Left ventricle myocardium inferior (tissue), 1 donor: ENCODE results near the gene G6PC1. TPM values are rescaled to one million over a fixed set of nuclear protein-coding genes. Genes with fewer than 3 reads are reported as not detected.
A peak's percentile ranks its signal among the peaks of the same experiment; 100 is the strongest.

Source experiments
- DNase-seq: peaks from one replicate; pipeline ENCODE4 v3.0.0-alpha.2; 2020
- H3K27ac ChIP-seq: fragments of 200-600 bp; replicated peaks from 2 replicates; pipeline ENCODE4 v1.8.0; 2021
- H3K27me3 ChIP-seq: fragments of 200-600 bp; 2 replicates; pipeline ENCODE4 v1.8.0; 2021; ENCODE audit warnings: low read depth
- H3K36me3 ChIP-seq: fragments of 200-600 bp; 2 replicates; pipeline ENCODE4 v1.8.0; 2021
- H3K4me1 ChIP-seq: fragments of 200-600 bp; 2 replicates; pipeline ENCODE4 v1.8.0; 2021
- H3K4me3 ChIP-seq: fragments of 200-600 bp; 2 replicates; pipeline ENCODE4 v1.8.0; 2021; ENCODE audit warnings: mild to moderate bottlenecking, moderate library complexity
- H3K9me3 ChIP-seq: fragments of 200-600 bp; replicated peaks from 2 replicates; pipeline ENCODE4 v1.8.0; 2021
- CTCF ChIP-seq: fragments of 200-600 bp; IDR thresholded peaks from 2 replicates; pipeline ENCODE4 v1.8.0; 2021; ENCODE audit warnings: antibody characterized with exemption, mild to moderate bottlenecking, borderline replicate concordance
- intact Hi-C: fragments of 100-400 bp; cut with micrococcal nuclease; formaldehyde crosslinking; loops from one replicate; pipeline ENCODE4 v1.11.0; 2022
- total RNA-seq: library from RNA; stranded (reverse); fragmentation: NEBNext Ultra II Directional; extraction: Animal tissue kit (Norgen Biotek cat#: 25700); gene quantifications from one replicate; pipeline ENCODE4 v1.2.1, GENCODE V29; 2021
- donor health status: DM: no; HTN: yes; CAD: no; lungs with severe emphysema.

Gene G6PC1
- total RNA-seq, 1 donor from 2014 or later = not detected

GRCh38 chr17:42886283-42887176 lies 14.1 kb upstream of the G6PC1 start:
- peak overlapping the region; percentile 36 for H3K27ac ChIP-seq
- peaks cover 33% of the 10 kb centered on the region for H3K4me1 ChIP-seq
- intact Hi-C loops = no loop called here
- TF ChIP-seq CTCF = no peak
- H3K4me3 ChIP-seq = no peak overlapping the region
- no peak for DNase-seq
- no peaks in the 10 kb centered on the region for H3K27me3 ChIP-seq
- no peaks in the 10 kb centered on the region for H3K36me3 ChIP-seq
- H3K9me3 ChIP-seq = no peaks in the 10 kb centered on the region

GRCh38 chr17:42889809-42890208 lies 10.8 kb upstream of the G6PC1 start:
- TF ChIP-seq CTCF = no peak
- no peak overlapping the region for H3K4me3 ChIP-seq
- no peaks in the 10 kb centered on the region for H3K9me3 ChIP-seq
- DNase-seq = peak; percentile 31
- H3K27me3 ChIP-seq = no peaks in the 10 kb centered on the region
- intact Hi-C loops = no loop called here
- H3K36me3 ChIP-seq = no peaks in the 10 kb centered on the region
- H3K4me1 ChIP-seq = peaks cover 65% of the 10 kb centered on the region
- H3K27ac ChIP-seq = no peak overlapping the region

DNA sequence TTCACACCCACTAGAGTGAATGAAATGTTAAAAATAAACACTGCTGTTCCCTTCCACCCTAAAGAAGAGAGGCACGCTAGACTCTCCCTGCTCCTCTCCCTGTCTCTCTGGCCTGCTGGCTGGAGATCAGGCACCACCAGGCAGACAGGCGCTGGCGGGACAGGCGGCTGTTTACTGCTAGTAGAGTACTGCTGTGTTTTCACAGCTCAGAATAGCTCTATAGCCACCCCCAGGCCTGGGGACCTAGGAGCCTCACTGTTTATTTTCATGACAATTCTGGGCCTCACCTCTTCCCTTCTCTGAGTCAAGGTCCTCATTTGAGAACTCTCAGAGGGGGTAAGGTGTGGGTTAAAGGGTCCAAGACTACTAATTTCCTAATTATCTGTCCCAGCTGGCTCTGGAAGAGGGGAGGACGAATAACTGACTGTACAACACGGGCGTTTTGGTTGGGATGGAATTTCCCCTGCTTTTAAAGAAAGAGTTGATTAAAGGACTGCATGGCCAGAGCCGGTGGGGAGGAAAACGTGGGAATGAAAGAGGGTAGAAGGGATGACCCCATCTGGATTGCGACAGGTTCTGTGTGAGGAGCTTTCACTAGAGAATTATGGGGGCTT lies 9.0 kb upstream of the G6PC1 start:
- peak; percentile 69 for DNase-seq
- Histone ChIP-seq H3K27ac (peak overlapping the region; percentile 87), H3K27me3 (no peaks in the 10 kb centered on the region), H3K4me1 (peaks cover 64% of the 10 kb centered on the region), H3K9me3 (no peaks in the 10 kb centered on the region), H3K36me3 (no peaks in the 10 kb centered on the region), H3K4me3 (no peak overlapping the region)
- TF ChIP-seq CTCF = peak; percentile 16
- intact Hi-C loops = no loop called here

GRCh38 chr17:42893359-42893758 lies 7.2 kb upstream of the G6PC1 start:
- no peaks in the 10 kb centered on the region for H3K27me3 ChIP-seq
- peak overlapping the region; percentile 87 for H3K27ac ChIP-seq
- no peaks in the 10 kb centered on the region for H3K36me3 ChIP-seq
- no peak for TF ChIP-seq CTCF
- H3K9me3 ChIP-seq = no peaks in the 10 kb centered on the region
- H3K4me1 ChIP-seq = peaks cover 58% of the 10 kb centered on the region
- no peak overlapping the region for H3K4me3 ChIP-seq
- intact Hi-C loops = no loop called here
- DNase-seq = no peak

DNA sequence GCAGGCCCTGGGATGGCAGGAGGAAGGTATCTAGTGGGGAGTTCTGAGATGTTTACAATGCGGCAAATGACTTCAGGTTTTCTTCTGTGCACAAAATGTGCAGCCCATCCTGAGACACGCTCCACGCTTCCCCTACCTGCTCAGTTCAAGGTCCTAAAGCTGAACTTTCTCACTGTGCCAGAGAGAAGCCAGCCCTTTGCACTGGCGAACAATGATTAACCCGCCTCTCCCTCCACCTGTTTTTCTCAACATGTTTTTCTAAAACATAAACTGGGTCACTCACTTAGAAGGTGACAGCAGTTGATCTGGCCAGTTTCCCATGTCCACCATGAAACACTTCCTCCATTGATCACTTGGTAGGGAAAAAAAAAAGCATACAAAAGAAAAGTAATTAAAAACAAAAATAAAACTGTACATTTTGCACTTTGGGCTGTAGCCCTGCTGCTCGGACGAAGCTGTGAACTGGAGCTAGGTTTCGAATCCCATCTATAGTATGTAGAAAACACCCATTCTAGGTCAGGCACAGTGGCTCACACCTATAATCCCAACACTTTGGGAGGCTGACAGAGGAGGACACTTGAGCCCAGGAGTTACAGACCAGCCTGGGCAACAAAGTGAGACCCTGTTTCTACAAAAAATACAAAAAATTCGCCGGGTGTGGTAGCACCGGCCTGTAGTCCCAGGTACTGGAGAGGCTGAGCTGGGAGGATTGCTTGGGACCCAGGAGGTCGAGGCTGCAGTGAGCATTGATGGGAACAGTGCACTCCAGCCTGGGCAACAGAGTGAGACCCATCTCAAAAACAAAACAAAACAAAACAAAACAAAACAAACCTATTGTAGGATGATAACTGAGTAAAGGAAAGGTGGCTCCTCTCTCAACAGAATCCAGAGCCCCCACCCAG lies 6.1 kb upstream of the G6PC1 start:
- Histone ChIP-seq H3K27ac (peak overlapping the region; percentile 9), H3K4me1 (peaks cover 58% of the 10 kb centered on the region), H3K4me3 (no peak overlapping the region), H3K9me3 (no peaks in the 10 kb centered on the region), H3K27me3 (no peaks in the 10 kb centered on the region), H3K36me3 (no peaks in the 10 kb centered on the region)
- no peak for TF ChIP-seq CTCF
- DNase-seq = no peak
- intact Hi-C loops = no loop called here
